A673 (cell line): ENCODE data around the gene PYY.

Source experiments
- CTCF ChIP-seq: fragments of 300-800, 200-600 bp; sonication (generic); conservative IDR thresholded peaks from 2 replicates; pipeline ENCODE4 v1.5.1; 2017; ENCODE audit warnings: low read depth, mild to moderate bottlenecking, antibody characterized with exemption, low read length, moderate library complexity, mixed read lengths
- EZH2 ChIP-seq: fragments of 200-600 bp; sonication (generic); IDR thresholded peaks from 2 replicates; pipeline ENCODE4 v1.6.1; 2017; ENCODE audit warnings: borderline replicate concordance, low read depth, mild to moderate bottlenecking, mixed read lengths, antibody characterized with exemption, low read length; ENCODE audit not compliant: poor library complexity, severe bottlenecking

- no peak for TF ChIP-seq CTCF
- TF ChIP-seq EZH2, result no peak
Measured at GRCh38 chr17:43913584-43913983, 40.2 kb downstream of the PYY start.
